SK-N-DZ (cell line): ENCODE data around the gene CAMK1D.

Source experiments
- DNase-seq: peaks from one replicate; pipeline ENCODE4 v3.0.0-alpha.2; 2015; ENCODE audit warnings: low spot score

CAMK1D gene

DNA sequence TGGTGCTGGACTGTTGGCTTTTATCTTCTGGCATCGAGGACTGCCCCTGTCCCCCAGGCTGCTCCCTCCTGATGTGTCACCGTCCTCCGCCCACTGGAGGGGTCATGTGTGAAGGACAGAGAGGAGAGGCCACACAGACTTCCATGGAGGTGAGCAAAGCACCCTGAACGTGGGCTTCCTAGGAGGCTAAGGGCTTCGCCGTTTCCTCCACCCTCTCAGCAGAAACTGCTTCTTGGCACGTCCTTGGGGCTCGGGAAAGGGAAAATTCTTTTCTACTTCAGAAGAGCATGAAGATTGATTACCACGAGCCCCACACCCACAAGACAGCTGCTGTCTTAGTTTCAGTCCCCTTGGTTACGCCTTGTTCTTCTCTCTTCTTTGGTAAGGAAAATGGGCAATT, 433.9 kb downstream of the CAMK1D start:
- no peak for DNase-seq

GRCh38 chr10:12784646-12785045, 435.3 kb downstream of the CAMK1D start:
- no peak for DNase-seq

- no peak for DNase-seq
These were observed 436.1 kb downstream of the CAMK1D start for GRCh38 chr10:12785415-12785831.

DNA sequence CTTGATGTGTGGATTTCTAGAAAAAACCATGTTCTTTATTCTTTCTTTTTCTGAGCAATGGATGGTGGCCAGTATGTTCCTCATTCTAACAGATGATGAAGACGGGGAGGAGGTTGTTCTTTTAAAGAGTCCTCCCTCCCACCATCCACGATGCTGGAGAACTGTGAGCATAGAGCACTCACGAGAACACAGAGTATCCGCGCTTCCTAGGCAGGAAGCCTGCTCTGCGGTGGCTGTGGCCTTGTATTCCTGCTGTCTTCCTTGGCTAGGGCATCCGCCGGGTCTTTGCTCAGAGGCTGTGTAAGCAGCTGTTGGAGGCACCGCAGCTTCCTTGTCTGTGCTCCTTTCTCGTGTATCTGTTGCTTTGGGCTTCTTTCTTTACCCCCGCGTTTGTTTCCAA, 437.9 kb downstream of the CAMK1D start:
- DNase-seq: no peak

DNA sequence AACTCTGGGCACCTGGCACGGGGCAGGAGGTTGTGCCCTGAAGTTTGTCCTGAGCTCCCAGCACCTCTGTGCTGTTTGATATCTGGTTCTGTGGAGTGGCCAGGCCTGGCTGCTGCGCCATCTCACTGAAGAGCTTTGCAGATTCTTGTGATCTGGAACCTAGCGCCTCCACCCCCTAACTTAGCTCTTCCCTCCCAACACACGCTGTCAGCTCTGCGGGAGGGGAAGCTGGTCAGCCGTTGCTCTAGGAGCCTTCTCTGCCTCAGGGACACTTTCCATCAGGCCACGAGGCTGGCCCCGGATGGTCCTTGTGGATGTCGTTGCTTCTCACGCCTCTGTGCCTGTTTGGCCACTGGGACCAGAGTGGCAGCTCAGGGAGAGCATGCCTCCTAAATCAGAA, 438.9 kb downstream of the CAMK1D start:
- DNase-seq: no peak

GRCh38 chr10:12790270-12790669, 440.9 kb downstream of the CAMK1D start:
- DNase-seq: no peak

DNA sequence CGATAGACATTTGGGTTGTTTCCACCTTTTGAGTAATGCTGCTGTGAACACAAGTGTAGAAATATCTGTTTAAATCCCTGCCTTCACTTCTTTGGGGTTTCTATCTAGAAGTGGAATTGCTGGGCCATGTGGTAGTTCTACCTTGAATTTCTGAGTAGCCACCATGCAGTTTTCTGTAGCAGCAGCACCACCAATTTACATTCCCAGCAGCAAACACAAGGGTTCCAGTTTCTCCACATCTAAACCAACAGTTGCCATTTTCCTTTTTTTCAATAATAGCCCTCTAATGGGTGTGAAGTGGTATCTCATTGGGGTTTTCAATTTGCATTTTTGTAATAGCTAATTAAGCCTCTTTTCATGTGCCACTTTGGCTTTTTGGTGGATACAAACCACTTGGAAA, 442.4 kb downstream of the CAMK1D start:
- DNase-seq: no peak

DNA sequence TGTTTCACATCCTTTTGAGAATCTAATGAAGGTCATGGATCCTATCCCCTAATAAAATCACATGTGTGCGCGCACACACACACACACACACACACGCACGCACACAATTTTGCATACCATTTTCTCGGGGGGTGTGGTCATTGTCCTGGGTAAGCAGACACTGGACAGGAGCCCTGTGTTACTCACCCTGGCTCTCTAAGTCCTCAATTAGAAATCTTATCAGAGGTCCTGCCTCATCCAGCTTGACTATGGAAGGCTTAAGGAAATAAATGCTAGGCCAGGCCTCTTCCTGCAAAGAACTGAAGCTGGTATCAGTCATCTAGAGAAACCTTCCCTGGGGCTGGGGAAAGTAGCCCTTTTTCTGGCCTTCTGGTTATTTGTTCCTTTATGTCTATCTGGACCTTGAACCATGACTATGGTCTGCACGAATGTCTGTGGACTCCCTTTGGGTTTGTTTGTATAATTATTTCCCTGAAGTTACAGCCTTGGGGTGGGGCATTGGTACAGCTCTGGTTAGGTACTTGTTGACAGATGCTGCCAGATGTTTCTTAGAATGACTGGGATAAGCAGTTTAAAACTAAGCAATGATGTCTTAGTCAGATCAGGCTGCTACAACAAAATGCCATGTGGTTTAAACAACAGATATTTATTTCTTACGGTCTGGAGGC, 443.7 kb downstream of the CAMK1D start:
- no peak for DNase-seq

GRCh38 chr10:12795315-12796110, 446.2 kb downstream of the CAMK1D start:
- no peak for DNase-seq

DNA sequence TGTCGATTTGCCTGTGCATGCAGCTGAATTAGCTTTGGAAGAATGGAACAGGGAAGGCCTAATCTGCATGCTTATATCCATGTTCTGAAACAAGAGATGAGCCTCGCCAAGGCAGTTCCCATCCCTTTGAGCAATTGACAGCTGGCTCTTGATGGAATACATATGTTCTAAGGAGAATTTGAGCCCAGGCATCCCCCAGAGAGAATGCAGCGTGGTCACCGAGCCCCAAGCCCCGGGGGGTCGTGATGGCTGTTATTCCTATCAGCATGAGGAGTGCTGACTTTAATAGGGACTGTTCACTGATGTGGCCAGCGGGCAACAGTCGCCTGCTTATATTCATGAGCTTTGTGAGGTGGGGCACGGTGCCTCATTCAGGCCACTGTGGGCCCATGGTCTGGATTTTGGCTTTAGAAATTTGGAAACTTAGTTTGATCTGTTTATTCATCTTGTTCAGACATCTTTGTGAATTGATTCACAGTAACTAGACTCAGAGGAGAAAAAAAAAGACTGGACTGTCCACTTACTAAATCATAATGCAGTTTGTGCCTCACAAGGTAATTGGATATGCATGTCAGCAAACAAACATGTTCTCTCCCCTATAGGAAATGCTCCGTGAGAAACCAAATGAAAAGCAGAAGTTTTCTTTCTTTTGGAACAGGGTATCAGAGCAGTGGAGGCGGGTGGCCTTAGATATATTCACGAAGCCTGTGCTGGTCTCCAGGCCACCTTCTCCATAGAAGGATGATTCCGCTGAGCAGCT, 447.2 kb downstream of the CAMK1D start:
- DNase-seq: no peak

- no peak for DNase-seq
These were observed 448.3 kb downstream of the CAMK1D start for GRCh38 chr10:12797471-12798262.

DNA sequence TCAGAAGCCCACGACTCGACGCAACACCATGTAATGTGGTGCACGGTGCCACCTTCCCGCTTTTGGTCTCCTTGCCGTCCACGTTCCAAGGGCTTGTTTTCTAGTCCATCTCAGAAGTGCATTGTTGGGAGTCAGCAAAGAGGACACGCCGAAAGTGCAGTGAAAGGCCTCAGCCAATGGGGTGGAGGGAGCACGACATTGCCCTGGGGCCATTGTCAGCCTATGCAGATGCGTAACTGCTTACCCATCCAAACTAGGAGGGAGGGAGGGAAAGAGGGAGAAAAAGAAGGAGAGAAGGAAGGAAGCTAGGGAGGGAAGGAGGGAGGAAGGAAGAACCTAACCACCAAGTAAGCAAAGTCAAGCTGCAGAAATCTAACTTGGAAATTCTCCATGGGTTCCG, 449.8 kb downstream of the CAMK1D start:
- DNase-seq: no peak

DNA sequence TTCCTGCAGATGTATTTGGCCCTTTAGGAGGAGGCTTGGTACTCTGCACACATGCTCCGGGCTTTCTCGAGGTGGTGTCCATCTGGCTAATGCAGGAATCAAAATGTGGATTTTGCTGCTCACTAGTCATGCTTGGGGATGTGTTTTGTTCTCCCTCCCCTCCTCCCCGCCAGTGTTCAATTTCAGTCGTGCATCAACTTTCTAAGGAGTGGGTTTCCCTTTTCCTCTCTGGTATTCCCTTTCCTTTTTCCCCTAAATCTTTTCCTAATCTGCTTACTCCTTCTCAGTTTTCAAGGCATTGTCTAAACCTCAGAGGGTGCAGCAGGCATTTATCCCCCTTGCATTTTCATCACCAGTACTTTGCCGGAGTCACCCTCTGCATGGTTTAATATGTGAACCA, 450.4 kb downstream of the CAMK1D start:
- DNase-seq: no peak

GRCh38 chr10:12800302-12800701, 451.0 kb downstream of the CAMK1D start:
- DNase-seq: no peak

GRCh38 chr10:12801214-12802087, 452.1 kb downstream of the CAMK1D start:
- no peak for DNase-seq

- no peak for DNase-seq
These were observed 454.4 kb downstream of the CAMK1D start for GRCh38 chr10:12803776-12804175.

DNA sequence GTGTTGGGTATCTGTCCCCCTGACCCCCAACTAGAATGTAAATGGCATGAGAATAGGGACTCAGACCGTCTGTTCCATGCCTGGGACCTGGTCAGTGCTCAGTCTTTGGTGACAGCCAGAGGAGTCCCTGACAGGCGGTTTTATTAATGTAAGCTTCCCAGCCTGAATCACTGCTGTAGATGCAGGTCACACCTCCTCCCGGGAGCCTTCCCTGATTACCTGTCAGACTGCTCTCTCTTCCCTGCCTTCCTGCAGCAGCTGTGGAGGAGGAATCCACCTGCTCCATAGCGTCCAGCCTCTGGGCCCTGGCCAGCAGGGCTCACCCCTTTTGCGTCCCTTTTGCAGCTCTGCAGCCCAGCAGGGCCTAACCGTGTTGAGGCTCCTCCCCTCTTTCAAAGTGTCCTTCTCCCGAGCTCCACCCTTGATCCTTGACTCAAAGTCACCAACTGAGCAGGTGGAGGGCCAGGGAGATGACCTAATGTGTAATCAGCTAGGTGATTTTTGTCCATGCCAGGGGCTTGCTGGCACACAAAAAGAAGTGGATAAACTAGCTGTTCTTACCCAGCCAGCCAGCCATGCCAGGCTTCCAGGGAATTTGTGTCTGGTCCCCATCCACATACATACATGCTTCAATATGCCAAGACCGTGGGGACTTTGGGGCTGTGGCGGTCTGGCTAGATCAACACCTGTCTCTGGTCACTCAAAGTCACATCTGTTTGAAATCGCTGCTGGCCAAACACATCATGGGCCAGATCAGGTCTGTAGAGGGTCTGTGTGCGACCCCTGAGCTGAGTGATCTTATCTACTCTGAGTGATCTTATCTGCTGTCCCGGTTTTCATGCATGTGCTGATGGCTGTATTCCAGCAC, 457.1 kb downstream of the CAMK1D start:
- peak; percentile 16 for DNase-seq

GRCh38 chr10:12807096-12807755, 457.9 kb downstream of the CAMK1D start:
- DNase-seq: peak; percentile 20

- DNase-seq: no peak
These were observed 458.8 kb downstream of the CAMK1D start for GRCh38 chr10:12808014-12808613.
